PC-9 (cell line): ENCODE data around the gene NXN. TPM values are rescaled to one million over a fixed set of nuclear protein-coding genes. Genes with fewer than 3 reads are reported as not detected.

ENCODE experiments used
- BruUV-seq: library from RNA; stranded (reverse); fragments of 400-500 nt; replicated peaks from 2 replicates; lab custom pipeline; 2021; lab: Mats Ljungman, UMichigan
- CTCF ChIA-PET: fragments of 300-600 bp; sonication (Branson Sonifier 250); formaldehyde crosslinking; loops from one replicate; lab custom pipeline; 2022; ENCODE audit warnings: antibody characterized with exemption; lab: Charles Lee
- POLR2A ChIA-PET: fragments of 300-600 bp; sonication (Branson Sonifier 250); formaldehyde crosslinking; loops from one replicate; lab custom pipeline; 2022; ENCODE audit warnings: antibody characterized with exemption; ENCODE audit not compliant: unreplicated experiment; lab: Charles Lee
- DNase-seq, 2 experiments: peaks; one replicate each; pipeline versions ENCODE4 v3.0.0 to v3.0.0-alpha.2; 2015 to 2022; ENCODE audit warnings: mixed read lengths in 1 of 2
- H2AFZ ChIP-seq: fragments of 200-600 bp; sonication (generic); 2 replicates; pipeline ENCODE4 v1.8.1; 2017; ENCODE audit warnings: antibody characterized with exemption
- H3F3A ChIP-seq: fragments of 200-600 bp; sonication (generic); 2 replicates; pipeline ENCODE4 v1.8.1; 2017; ENCODE audit warnings: antibody characterized with exemption, mild to moderate bottlenecking, low read depth; ENCODE audit not compliant: insufficient read depth
- H3K27ac ChIP-seq: fragments of 200-600 bp; sonication (generic); 2 replicates; pipeline ENCODE4 v1.6.1; 2016; ENCODE audit warnings: mixed run types
- H3K27me3 ChIP-seq: fragments of 200-600 bp; sonication (generic); 2 replicates; pipeline ENCODE4 v1.6.1; 2016; ENCODE audit warnings: low read depth, mixed run types; ENCODE audit not compliant: insufficient read depth
- H3K36me3 ChIP-seq: fragments of 200-600 bp; sonication (generic); 2 replicates; pipeline ENCODE4 v1.6.1; 2016; ENCODE audit warnings: low read depth, mixed run types
- H3K4me1 ChIP-seq: fragments of 200-600 bp; sonication (generic); replicated peaks from 2 replicates; pipeline ENCODE4 v1.6.1; 2016; ENCODE audit warnings: mixed run types; ENCODE audit not compliant: insufficient read depth
- H3K4me2 ChIP-seq: fragments of 200-600 bp; sonication (generic); 2 replicates; pipeline ENCODE4 v1.6.1; 2017; ENCODE audit warnings: mixed run types
- H3K4me3 ChIP-seq: fragments of 200-600 bp; sonication (generic); 2 replicates; pipeline ENCODE4 v1.6.1; 2016; ENCODE audit warnings: mixed run types
- H3K79me2 ChIP-seq: fragments of 200-600 bp; sonication (generic); 2 replicates; pipeline ENCODE4 v1.6.1; 2017; ENCODE audit warnings: low read depth, mixed run types
- H3K9me2 ChIP-seq: fragments of 200-600 bp; sonication (generic); 2 replicates; pipeline ENCODE4 v1.8.1; 2017; ENCODE audit warnings: mild to moderate bottlenecking; ENCODE audit not compliant: insufficient read depth
- H3K9me3 ChIP-seq: fragments of 200-600 bp; sonication (generic); 2 replicates; pipeline ENCODE4 v1.8.1; 2016; ENCODE audit warnings: low read depth; ENCODE audit not compliant: insufficient read depth
- H4K20me1 ChIP-seq: fragments of 200-600 bp; sonication (generic); 2 replicates; pipeline ENCODE4 v1.8.1; 2017; ENCODE audit not compliant: insufficient read depth
- CTCF ChIP-seq: fragments of 200-600 bp; sonication (generic); conservative IDR thresholded peaks from 2 replicates; pipeline ENCODE4 v1.6.1; 2017; ENCODE audit warnings: mixed run types, antibody characterized with exemption, mild to moderate bottlenecking, moderate library complexity
- EZH2 ChIP-seq: fragments of 200-600 bp; sonication (generic); IDR thresholded peaks from 2 replicates; pipeline ENCODE4 v1.8.0; 2017; ENCODE audit warnings: antibody characterized with exemption, low read depth
- intact Hi-C: fragments of 100-400 bp; cut with micrococcal nuclease; formaldehyde crosslinking; loops from one replicate; pipeline ENCODE4 v1.10.0; 2022; ENCODE audit not compliant: unreplicated experiment
- total RNA-seq: library from RNA; stranded (reverse); gene quantifications from 2 replicates; pipeline ENCODE4 v1.2.3, GENCODE V29; 2021

NXN gene
- total RNA-seq, 1 experiment from 2014 or later = 59.8 TPM

DNA sequence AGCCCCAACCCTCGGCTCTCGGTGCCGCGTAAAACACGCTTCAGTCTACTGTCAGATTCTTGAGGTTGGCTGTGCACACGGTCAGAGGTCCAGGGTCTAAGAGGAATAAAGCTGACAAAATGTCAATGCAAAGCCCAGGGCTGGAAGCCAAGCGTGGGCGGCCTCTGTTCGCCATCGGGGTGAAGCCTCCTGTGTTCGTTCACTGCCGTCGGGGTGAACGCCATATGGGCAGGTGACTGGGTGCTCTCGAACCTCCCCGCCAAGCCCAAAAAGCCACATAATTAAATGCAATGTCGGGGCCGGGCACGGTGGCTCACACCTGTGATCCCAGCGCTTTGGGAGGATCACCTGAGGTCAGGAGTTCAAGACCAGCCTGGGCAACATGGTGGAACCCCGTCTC lies 152.8 kb downstream of the NXN start:
- H3K36me3 ChIP-seq = no peaks in the 10 kb centered on the region
- no peaks in the 10 kb centered on the region for H3K9me3 ChIP-seq
- ChIA-PET POLR2A (no interaction called here), CTCF (no interaction called here)
- no peaks in the 10 kb centered on the region for H3K27me3 ChIP-seq
- no peak overlapping the region for H3K4me3 ChIP-seq
- no peak for DNase-seq
- H3K4me2 ChIP-seq = no peak overlapping the region
- TF ChIP-seq EZH2 (no peak), CTCF (no peak)
- no TSS peak for BruUV-seq
- H3F3A ChIP-seq = no peaks in the 10 kb centered on the region
- peaks cover 12% of the 10 kb centered on the region; the same call in 1 of the 2 replicates for H4K20me1 ChIP-seq
- no peaks in the 10 kb centered on the region for H3K9me2 ChIP-seq
- no peaks in the 10 kb centered on the region for H3K4me1 ChIP-seq
- H2AFZ ChIP-seq = no peak overlapping the region
- no peak overlapping the region for H3K27ac ChIP-seq
- intact Hi-C loops = no loop called here
- H3K79me2 ChIP-seq = no peaks in the 10 kb centered on the region

DNA sequence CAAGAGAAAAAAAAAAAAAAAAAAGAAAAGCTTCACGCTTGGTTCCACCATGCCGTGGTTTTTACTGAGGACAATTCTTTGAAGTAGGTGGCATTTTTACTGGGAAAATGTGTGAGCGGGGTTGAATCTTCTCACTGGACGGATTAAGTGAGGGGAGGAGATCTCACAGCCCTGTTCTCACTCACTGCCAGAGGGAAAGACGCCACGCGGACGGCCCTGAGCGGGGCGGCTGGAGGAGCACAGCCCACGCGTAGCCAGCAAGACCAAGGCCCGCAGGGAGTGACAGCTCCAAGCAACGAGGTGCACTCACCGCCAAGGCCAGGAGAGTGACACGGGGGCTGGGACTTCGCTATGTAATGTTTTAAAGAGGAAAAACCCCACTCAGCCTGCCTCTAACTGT lies 154.4 kb downstream of the NXN start:
- H3K36me3 ChIP-seq = no peaks in the 10 kb centered on the region
- TF ChIP-seq EZH2 (no peak), CTCF (no peak)
- H3K4me1 ChIP-seq = no peaks in the 10 kb centered on the region
- peaks cover 12% of the 10 kb centered on the region; the same call in 1 of the 2 replicates for H4K20me1 ChIP-seq
- no peak overlapping the region for H2AFZ ChIP-seq
- no peak overlapping the region for H3K27ac ChIP-seq
- no peaks in the 10 kb centered on the region for H3K9me3 ChIP-seq
- H3K4me2 ChIP-seq = no peak overlapping the region
- no peak overlapping the region for H3K4me3 ChIP-seq
- ChIA-PET CTCF (no interaction called here), POLR2A (interaction anchor here (0.6 to 0.7 kb wide), 2 partner anchors 43 to 326 kb away, joined by 5 read pairs; partner anchors contain the start of genes GLOD4 and MRM3)
- no peaks in the 10 kb centered on the region for H3K27me3 ChIP-seq
- no TSS peak for BruUV-seq
- DNase-seq = no peak
- no peaks in the 10 kb centered on the region for H3K9me2 ChIP-seq
- H3F3A ChIP-seq = no peaks in the 10 kb centered on the region
- intact Hi-C loops = no loop called here
- no peaks in the 10 kb centered on the region for H3K79me2 ChIP-seq

DNA sequence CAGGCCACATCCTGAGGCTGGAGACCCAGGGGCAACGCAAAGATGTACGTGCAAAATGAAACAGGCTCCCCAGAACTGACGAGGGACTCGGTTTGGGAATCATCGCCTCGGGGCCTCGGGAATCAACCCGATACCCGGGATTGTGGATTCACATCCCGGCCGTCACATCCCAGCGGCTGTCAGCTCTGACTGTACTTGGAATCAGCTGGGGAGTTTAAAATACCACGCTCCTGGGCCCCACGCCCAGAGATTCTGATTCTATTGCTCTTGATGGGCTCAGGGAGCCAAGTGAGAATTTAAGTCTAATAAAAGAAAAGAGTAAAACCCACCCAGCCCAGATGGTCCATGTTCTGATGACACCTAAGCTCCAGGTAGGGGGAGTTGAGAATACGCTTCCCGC lies 155.2 kb downstream of the NXN start:
- H2AFZ ChIP-seq = no peak overlapping the region
- no TSS peak for BruUV-seq
- no peak overlapping the region for H3K27ac ChIP-seq
- H3K79me2 ChIP-seq = no peaks in the 10 kb centered on the region
- ChIA-PET POLR2A (no interaction called here), CTCF (interaction anchor here (0.6 kb wide), 1 partner anchor 195 kb away, joined by 3 read pairs; no protein-coding TSS in a partner anchor)
- no peak overlapping the region for H3K4me2 ChIP-seq
- no peaks in the 10 kb centered on the region for H3K9me3 ChIP-seq
- H3K4me3 ChIP-seq = no peak overlapping the region
- intact Hi-C loops = no loop called here
- no peaks in the 10 kb centered on the region for H3K27me3 ChIP-seq
- no peaks in the 10 kb centered on the region for H3K9me2 ChIP-seq
- H3K36me3 ChIP-seq = no peaks in the 10 kb centered on the region
- H3K4me1 ChIP-seq = no peaks in the 10 kb centered on the region
- peaks cover 12% of the 10 kb centered on the region; the same call in 1 of the 2 replicates for H4K20me1 ChIP-seq
- DNase-seq = no peak
- TF ChIP-seq CTCF = no peak
- no peak for TF ChIP-seq EZH2
- no peaks in the 10 kb centered on the region for H3F3A ChIP-seq
